ENCODE data around the gene CABLES1. TPM values are rescaled to one million over a fixed set of nuclear protein-coding genes. Genes with fewer than 3 reads are reported as not detected.

CABLES1 gene
- total and polyA plus RNA-seq, 2 of the 8 experiments (the other 6 are each of a cell fraction or from before 2014, with no cell fraction given): 9.2 to 26.4 TPM

DNA sequence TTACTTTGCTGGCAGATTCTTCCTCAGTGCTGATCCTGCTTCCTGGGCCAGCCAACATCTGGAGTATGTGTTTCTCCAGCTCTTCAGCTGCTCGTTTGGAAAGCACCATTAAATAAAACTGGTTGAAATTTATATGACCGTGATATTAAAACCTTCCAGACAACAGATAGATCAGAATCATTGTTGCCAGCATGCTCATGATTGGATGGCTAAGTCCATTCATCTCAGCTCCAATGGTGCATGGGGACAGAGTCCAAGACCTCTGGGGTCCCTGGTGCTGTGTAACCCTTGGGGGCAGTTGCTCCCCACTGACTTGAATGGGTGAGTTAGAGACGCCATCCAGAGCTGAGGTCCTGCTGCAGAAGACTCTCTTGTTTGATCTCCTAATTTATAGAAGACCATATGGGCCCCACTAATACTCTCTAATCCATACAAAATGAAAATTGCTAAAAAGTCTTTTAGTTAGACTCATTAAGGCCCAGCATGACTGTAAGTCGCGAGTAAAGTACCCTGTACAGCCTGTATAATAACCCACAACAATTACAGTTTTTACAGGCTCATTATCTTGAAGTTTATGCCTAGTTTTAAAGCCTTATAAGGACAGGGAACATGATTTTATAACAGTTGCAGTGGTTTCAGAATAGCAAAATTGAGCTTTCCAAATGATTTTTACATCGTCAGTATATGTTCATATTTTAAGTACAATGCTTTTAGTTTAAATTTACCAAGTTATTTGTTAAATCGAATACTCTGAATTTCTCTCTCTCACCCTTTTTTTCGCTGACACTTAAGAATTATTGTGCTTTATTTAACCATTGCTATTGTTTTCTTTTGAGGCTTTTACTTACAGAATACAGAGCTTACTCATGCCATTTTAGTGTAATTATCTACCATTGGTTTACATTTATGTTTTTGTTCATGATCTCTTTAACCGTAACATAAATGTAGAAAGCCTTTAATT lies 60.0 kb downstream of the CABLES1 start (continued):
- no peak for TF ChIP-seq NANOG (IDR thresholded peaks at IDR 0.05; ENCODE audit: insufficient read depth, low read depth, low read length, poor library complexity, severe bottlenecking)
- TF ChIP-seq SP1 (IDR thresholded peaks at IDR 0.05; ENCODE audit: low read depth, low read length): no peak
- TF ChIP-seq EZH2 (IDR thresholded peaks at IDR 0.05; ENCODE audit: low read depth, low read length, severe bottlenecking): no peak
- TF ChIP-seq TAF7 (optimal IDR thresholded peaks at IDR 0.05; ENCODE audit: borderline replicate concordance, low read depth, low read length): no peak
- no peak for TF ChIP-seq ZNF274 (IDR thresholded peaks at IDR 0.05; ENCODE audit: borderline replicate concordance, extremely low read depth, low read length)
- TF ChIP-seq RFX5 (IDR thresholded peaks at IDR 0.05; ENCODE audit: borderline replicate concordance, low read depth, low read length): no peak
- TF ChIP-seq BRCA1 (IDR thresholded peaks at IDR 0.05; ENCODE audit: low read depth, low read length): no peak
- no peak for TF ChIP-seq TBP (IDR thresholded peaks at IDR 0.05; ENCODE audit: low read depth, low read length)
- TF ChIP-seq SP2 (IDR thresholded peaks at IDR 0.05; ENCODE audit: low read length): no peak
- TF ChIP-seq KDM5A (IDR thresholded peaks at IDR 0.05; ENCODE audit: low read length): no peak
- TF ChIP-seq TCF12 (IDR thresholded peaks at IDR 0.05; ENCODE audit: low read depth, low read length): no peak
